ENCODE measurements around the gene GLI2. TPM values are rescaled to one million over a fixed set of nuclear protein-coding genes. Genes with fewer than 3 reads are reported as not detected.

GLI2 gene
- total RNA-seq, 2 donors from 2014 or later: 13.0 to 21.1 TPM

DNA sequence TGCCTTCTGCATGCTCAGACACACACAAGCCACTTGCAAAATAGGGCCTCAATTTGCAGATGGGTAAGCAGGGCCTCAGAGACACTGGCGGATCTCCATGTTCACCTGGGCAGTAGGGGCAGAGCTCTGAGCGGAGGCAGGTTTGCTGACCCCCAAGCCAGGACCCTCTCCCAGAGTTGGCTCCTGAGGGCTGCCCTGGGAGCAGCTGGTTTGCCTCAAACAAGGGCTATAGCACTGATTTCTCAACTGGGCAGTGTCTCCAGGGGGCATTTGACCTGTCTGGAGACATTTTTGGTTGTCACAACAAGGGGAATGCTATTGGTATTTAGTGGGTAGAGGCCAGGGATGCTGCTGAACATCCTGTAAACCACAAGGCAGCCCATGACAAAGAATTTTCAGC, 11.6 kb downstream of the GLI2 start:
- DNase-seq (ENCODE audit: low spot score): no peak
- intact Hi-C loops (cut with DNase I): no loop called here

DNA sequence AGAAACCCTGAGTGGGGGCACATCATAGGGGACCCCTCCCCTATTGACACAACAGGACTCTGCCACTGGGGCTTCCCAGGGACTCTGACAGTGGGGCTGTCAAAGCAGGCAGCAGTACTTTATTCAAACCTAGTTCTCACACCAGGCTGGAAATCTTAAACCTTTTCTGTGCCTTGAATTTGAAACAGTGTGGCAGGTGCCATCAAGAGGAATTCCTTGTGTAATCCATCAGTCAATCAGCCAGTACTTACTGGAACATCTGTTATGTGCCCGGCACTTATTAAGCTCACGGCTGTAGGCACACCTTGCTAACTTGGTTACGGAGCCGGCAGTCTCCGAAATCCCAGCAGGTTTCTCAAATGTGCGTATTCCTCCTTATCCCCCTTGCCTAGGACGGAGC, 12.0 kb downstream of the GLI2 start:
- intact Hi-C loops (cut with DNase I): no loop called here
- DNase-seq (ENCODE audit: low spot score): no peak

DNA sequence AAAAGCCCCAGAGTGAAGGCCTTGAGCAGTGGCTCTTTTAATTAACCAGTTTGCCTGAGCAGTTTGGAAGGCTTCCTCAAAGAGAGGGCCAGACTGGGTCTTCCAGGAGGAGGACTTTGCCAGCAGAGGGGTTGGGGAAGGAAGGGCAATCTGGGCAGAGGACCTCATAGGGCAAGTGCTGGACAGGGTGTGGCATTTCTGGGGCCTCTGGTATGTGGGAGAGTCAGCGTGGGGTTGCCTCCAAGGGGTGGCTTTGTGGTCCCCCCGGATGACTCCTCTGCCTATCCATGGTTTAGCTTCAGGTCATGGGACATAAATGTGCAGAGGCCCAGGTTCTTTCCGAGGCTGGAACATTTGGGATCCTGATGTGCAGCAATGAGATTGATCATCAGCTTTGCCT, 12.6 kb downstream of the GLI2 start:
- no peak for DNase-seq (ENCODE audit: low spot score)
- intact Hi-C loops (cut with DNase I): no loop called here

DNA sequence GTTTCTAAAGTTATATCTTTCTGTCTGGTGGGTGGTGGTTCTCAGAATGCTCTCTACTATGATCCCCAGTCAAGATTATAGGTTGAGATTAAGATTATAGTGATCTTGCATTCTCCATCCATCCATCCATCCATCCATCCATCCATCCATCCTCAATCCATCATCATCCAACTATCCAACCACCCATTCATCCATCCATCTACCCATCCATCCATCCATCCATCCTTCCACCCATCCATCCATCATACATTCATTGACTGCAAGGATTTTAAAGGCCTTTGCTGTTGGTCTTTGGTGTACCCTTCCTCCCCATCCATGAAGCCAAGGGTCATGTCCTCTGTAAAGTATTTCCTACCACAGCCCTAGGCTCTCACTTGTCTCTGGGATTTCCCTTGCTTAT, 13.1 kb downstream of the GLI2 start:
- intact Hi-C loops (cut with DNase I): no loop called here
- DNase-seq (ENCODE audit: low spot score): no peak

DNA sequence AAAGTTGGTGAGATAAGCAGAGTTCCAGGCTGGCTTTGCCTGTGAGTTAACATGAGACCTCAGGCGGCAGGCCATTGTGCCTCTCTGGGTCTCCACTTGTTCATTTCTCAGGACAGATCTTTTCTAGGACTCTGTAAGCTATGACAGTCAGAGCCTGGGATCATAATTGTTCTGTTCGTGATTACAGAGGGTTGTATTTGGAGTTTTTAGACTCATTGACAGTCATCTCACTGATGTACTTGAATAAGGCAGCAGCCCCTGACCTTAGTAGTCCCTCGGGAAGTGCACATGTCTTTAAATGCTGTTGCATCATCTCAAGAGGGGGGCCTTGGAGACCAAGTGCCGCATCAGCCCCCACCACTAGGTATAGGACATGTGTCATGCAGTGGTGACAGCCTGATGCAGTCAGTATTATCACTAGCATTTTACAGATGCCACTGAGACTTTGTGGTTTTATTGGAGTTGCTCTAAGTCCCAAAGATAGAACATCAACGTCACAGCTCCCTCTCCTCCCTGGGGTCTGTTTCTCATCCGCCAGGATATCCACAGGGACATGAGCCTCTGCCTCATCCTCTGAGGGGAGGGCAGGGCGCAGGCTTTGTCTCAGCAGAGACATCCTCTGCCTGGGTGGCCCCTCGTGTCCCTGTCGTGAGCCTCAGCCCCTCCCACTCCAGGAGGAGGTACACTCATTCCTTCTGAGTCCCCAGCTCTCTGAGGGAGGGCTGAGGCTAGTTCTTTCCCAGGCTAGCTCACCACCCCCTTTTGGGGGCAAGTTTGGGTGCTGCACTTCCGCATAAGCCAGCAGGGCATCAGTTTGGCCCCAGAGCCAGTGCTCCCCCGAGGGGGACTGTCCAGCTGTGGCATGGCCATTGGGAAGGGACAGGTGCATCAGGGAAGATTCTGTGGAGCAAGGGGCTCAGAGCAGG, 14.1 kb downstream of the GLI2 start:
- intact Hi-C loops (cut with DNase I): no loop called here
- DNase-seq (ENCODE audit: low spot score): no peak

DNA sequence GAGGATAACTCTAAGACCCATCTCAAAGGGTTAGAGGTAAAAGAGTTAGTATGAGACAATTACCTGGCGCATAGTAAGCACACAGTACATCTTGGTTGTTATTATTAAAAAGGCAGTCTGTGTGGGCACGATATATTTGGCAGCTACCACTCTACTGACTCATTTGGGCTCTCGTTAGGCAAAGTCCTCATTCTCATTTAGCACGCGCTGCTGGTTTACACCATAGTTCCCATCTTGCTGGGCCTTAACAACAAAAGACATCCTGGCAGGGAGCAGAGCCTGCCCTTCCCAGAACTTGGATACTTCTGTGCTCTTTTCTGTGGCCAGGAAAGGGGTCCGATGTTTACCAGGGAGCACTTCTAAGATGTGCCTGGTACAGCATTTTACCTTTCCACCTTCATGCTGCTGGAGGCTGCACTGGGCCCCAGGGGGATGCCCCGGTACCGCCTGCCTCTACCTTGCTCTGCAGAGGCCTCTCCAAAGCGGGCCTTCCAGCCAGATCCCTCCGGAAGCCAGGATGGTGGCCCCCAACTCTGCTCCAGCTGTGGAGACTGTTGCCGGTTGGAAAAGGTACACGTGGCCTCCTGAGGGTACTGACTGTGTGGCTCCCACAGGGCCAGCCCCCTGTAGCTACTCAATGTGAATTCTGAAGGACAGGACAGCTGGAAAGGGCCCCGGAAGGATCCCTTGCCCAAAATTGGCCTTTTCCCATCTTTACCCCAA, 15.0 kb downstream of the GLI2 start:
- intact Hi-C loops (cut with DNase I): no loop called here
- no peak for DNase-seq (ENCODE audit: low spot score)

DNA sequence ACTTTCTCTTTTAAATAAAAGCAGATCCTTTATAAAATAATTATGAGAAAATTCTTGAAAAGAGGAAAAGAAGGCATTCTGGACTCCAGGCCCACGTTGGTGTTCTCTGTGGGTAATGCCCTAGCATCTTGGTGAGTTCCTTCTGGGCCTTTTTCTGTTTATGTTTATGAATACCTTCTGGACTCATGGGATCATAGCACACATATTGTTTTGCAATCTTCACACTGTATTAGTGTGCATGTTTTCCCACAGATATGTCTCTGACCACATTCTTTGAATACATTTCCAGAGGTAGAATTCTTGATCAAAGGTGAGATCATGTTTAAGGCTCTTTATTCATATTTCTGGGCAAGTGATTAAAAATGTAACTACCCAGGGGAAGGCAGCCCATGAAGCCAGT, 15.9 kb downstream of the GLI2 start:
- intact Hi-C loops (cut with DNase I): no loop called here
- peak; percentile 3 for DNase-seq (ENCODE audit: low spot score)

DNA sequence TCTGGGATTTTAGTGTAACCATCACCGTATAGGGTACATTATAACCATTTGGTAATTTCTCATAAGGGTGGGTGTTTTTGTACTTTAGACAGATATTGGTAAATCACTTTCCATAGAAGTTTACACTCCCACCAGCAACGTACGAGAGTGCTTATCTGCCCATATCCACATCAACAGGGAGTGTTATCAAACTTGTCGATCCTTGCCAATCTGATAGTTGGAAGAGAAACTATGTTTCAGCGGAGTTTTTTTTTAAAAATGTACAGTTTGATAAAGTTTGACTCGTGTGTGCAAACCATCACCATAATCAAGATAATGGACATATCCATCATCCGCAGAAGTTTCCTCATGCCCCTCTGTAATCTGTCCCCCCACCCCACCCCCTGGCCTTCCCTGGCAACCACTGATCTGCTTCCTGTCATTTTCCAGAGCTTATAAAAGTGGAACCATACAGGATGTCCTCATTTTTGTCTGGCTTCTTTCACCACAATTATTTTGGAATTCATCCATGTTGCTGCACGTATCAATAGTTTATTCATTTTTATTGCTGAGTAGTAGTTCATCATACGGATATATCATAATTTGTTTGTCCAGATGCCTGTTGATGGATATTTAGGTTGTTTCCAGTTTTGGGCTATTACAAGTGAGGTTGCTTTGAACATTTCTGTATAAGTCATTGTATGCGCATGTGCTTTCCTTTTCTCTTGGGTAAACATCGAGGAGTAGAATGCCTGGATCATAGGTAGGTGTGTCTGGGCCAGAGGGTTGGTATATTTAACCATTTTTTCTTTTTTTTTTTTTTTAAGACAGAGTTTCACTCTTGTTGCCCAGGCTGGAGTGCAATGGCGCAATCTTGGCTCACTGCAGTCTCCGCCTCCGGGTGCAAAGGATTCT, 18.6 kb downstream of the GLI2 start:
- DNase-seq (ENCODE audit: low spot score): peak; percentile 42
- intact Hi-C loops (cut with DNase I): no loop called here

DNA sequence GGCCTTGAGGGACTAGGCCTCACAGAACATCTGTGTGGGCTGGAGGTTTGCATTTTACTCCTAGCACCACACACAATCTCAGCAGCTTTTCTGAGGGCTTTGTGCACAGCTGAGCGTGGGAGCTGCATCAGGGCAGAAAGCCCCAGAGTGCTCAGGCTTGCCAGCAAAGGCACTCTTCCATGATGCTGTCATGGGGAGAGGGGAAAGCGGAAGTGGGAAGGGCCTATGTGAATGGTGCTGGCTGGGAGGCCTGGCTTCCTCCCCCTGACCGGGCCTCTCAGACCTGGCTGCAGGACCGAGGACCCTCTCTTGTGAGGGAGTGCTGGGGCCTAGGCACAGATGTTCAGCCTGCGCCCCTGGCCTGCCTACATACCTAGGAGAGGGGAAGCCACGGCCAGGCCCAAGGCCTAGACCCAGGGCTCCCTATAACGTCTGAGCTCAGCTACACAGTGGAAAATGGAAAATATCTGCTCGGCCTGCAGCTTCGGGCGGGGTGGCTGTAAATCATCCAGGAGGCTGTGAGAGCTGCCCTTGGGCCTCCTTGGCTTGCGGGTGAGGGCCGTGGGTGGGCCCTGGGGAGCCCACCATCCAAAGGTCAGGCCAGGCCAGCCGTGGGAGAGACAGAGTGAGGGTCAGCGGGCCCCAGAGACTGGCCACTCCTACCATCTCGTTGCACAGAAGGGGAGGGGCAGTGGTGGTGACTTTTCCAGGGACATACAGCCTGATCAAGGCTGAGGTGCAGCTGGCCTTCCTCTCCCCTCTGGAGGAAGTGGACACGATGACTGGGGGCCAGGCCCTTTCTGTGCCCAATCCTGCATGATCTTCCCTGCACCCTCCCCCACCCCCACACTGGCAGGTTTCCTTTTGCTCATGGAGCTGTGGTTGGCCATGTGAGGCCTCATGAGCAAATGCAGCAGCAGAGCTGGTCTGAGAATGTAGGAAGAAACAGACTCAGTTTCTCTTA, 22.8 kb downstream of the GLI2 start:
- intact Hi-C loops (cut with DNase I): no loop called here
- peak; percentile 86 for DNase-seq (ENCODE audit: low spot score)

DNA sequence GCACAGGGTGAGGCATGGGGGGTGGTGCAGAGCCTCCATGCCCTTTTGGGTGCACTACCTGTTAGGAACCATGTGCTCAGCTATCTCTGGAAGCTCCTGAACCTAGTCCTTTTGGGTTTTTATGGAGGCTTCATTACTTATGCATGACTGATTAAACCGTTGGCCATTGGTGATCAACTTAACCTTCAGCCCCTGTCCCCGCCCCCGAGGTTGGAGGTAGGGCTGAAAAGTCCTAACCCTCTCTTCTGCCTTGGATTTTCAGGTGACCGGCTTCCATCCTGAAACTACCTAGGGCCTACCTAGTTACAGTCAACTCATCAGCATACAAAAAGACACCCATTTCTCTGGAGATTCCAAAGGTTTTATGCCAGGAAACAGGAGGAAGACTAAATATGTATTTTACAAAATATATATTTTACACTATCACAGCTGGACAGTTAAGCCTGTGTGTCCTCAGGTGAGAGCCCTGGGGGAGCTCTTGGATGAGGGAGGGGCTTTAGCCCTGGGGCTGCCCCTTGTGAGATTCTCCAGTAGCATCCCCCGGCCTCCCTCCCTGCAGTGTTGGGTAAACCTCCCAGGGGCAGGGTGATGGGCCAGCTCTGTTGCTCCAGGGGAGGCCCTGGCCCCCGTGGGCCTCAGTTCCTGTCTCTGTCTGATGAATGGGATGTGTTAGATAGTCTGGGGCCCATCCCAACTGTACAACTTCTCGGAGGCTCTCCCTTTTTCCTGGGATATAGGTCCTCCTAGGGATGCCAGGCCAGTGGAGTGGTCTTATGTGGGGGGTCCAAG, 24.1 kb downstream of the GLI2 start:
- intact Hi-C loops (cut with DNase I): no loop called here
- peak; percentile 54 for DNase-seq (ENCODE audit: low spot score)

DNA sequence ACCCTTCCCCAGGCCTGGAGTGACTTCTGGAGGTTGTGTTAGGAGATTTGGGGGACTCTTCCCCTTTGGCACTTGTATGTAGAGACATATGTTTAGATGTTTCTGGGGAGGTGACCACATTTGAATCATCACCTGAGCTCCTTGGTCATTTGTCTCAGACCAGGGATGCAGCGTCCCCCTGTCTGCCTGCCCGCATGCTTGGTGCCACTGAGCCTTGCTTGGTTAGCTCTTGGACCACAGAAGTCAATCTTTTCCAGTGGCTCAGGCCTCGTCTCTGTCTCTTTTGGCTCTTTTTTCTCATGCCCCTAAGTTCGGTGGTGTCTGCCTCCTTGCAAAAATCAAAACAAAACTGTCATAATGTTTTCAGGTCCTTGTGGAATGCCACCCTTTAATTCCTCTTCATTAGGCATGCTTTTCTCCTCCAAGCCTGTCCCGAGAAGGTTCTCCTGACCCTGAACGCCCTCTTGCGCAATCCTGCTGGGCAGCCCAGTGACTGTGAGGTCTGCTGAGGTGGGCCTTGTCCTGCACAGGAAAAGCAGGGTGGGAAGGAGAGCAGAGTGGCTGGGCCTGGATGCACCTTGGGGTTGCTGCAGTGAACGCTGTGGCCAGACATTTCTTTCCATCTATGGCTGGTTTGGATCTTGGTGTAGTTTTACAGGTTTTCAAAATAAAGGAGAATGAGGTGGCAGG, 24.9 kb downstream of the GLI2 start:
- intact Hi-C loops (cut with DNase I): no loop called here
- DNase-seq (ENCODE audit: low spot score): peak; percentile 82

DNA sequence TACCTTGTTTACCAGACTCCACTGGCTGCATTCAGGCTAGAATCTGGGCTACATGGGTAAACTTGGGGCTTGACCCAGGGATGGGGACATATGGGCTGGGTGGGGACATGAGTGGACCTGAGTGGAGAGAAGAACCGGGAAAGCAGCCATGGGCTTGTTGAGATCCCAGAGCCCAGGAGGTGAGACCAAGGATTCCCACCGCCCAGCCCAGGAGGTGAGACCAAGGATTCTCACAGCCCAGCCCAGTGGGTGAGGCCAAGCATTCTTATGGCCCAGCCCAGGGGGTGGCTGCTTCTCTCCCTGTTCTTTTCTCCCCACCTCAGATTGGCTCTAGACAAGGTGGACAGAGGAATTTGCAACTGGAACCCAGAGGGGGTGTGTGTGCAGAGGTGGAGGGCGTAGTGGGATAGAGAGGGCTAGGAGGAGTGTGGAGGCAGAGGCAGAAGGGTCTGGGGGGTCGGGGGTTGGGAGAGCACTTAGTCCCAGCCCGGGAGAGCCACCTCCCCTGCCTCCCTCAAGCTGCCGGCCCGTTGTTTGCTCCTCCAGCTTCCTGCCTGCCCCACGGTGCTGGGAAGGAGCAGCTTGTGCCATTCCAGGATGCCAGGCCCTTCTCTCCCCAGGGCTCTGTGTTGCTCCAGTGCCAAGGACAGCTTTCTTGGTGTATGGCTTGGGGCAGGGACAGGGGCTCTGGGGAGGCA, 25.6 kb downstream of the GLI2 start:
- peak; percentile 71 for DNase-seq (ENCODE audit: low spot score)
- intact Hi-C loops (cut with DNase I): no loop called here

DNA sequence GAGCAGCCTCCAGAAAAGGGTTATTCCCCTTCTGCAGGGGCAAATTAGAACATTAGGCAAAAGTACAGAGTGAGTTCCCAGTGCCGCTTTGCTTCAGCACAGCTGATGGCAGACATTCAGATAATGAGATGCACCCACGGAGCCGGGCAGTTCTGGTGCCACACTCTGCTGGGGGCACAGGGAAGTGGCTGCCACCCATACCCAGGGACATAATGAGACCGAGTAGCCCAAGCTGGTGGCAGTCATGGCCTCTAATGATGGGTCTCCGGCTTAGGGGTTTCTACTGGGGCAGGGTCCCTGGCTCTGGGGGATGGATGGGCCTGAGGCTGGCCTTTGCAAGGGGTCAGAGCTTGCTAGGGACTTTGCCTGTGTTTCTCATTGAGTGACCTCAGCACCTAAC, 26.2 kb downstream of the GLI2 start:
- DNase-seq (ENCODE audit: low spot score): peak; percentile 58
- intact Hi-C loops (cut with DNase I): no loop called here

DNA sequence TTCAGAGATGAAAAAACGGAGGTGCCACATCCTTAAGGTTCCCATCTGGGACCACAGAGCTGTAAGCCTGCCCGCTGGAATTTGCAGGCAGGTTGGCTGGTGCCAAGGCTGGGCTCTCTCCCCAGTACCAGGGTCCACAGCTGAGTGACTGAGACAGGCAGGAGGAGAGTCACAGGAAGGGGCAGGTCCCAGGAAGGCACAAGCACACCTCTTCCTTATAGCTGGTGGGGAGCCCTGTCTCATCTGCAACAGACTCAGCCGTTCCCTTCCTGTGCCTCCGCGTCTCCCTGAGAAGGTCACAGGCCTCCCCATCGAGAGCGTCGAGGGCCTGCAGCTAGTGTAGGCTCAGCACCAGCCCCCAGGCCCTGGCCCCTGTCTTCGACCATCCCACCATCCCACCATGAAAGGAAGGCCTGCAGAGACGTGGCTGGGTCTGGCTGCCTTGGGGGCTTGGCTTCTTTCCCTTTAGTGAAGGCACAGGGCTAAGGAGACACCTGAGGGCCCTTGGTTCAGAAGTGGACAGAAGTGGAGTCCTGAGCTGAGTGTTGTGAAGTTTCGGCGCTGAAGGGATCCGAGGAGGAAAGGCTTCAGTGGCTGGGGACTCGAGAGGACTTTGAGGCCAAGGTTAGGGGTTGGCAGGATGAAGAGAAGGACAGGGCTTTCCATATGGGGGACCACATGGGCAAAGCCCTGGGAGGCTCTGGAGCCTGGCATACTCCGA, 26.8 kb downstream of the GLI2 start:
- intact Hi-C loops (cut with DNase I): no loop called here
- DNase-seq (ENCODE audit: low spot score): peak; percentile 60

DNA sequence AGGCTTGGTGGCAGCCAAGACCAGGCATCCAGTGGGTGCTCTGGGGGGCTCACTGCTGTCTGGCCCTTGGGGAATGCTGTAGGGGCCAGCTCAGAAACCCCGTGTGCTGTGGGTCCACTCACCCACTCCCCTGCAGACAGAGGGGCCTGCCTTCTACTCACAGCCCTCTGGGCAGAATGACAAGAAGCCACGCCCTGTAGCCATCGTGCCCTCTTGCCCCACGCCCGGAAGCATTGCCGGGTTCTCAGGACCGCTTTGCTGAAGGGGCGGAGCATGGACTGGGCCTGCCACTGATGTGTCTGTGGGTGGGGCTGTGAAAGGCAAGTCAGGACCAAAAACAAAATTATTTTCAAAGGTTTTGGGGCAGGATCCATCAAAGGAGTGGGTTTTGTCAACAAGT, 27.8 kb downstream of the GLI2 start:
- intact Hi-C loops (cut with DNase I): no loop called here
- peak; percentile 84 for DNase-seq (ENCODE audit: low spot score)

DNA sequence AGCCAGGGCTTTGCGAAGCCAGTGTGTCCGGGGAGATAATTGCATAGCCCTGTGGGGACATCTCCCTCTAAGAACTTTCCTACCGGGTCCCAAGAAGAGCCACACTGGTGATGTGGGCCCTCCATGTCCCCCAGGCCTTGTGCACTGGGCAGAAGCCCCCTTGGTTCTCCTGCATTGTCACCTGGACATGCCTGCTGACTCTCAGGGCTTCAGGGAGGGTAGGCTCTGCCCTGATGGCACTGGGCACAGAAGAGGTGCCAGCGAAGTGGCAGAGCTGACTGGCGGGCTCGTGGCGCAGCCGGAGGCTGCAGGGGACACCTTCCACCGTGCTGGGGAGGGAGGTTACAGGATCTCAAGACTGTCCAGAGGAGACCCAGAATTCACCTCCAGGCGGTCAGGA, 28.3 kb downstream of the GLI2 start:
- intact Hi-C loops (cut with DNase I): no loop called here
- peak; percentile 52 for DNase-seq (ENCODE audit: low spot score)
